NT2/D1 (cell line): ENCODE results near the gene LENG1.

Experiments
- SUZ12 ChIP-seq: IDR thresholded peaks from 2 replicates; pipeline ENCODE4 v1.6.1; 2011; ENCODE audit not compliant: insufficient read length, insufficient read depth; ENCODE audit errors: extremely low read depth
- YY1 ChIP-seq: IDR thresholded peaks from 2 replicates; pipeline ENCODE4 v1.6.1; 2011; ENCODE audit not compliant: insufficient read length, insufficient read depth
- ZNF274 ChIP-seq: IDR thresholded peaks from 2 replicates; pipeline ENCODE4 v1.6.1; 2011; ENCODE audit warnings: mild to moderate bottlenecking, low read depth, low read length

DNA sequence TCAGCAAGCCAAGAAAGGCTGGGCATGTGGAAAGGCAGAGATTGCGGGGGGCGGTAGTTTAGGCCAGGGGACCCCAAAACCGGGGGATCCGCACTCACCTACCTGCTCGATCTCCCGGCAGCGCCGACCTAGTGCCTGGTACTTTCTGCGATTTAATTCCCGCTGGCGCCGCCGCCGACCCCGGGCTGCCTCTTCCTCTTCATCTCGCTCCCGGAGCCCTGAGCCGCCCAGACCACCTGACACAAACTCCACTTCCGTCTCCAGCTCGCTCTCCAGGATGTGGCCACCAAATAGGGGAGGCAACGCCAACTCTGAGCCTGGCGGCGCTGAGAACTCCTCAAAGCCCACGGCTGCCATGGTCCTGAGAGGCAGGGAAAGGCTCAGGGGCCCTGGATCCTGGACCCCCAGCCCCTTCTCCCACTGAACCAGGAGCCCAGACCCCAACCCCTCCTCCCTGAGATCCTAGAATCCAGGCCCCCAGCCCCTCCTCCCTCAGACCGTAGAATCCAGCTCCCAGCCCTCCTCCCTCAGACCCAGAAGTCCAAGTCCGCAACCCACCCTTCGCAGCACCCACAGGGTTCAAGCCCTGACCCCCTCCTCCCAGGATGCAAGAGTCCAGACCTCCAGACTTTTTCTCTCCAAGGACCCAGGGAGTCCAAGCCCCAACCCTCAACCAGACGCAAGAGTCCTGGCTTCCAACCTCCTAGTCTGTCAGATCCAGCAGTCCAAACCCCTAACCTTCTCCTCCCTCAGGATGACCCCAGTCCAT is 45.0 kb downstream of the LENG1 start:
- TF ChIP-seq ZNF274 (no peak), SUZ12 (no peak), YY1 (no peak)
